ENCODE results near the gene EPHA2.
A peak's percentile ranks its signal among the peaks of the same experiment; 100 is the strongest.
"Not testable (repeated sequence)": the region's sequence is repeated elsewhere in the genome, so short reads cannot be mapped to it uniquely, and the experiment has no call there.

The EPHA2 gene

GRCh38 chr1:16166117-16166516 is 10.2 kb upstream of the EPHA2 start:
- H3K9me3 Mint-ChIP-seq: no peaks in the 10 kb centered on the region
- H3K27ac Mint-ChIP-seq: no peak overlapping the region
- peaks cover 16% of the 10 kb centered on the region for H3K4me1 Mint-ChIP-seq (ENCODE audit: low read depth)
- peaks cover 2% of the 10 kb centered on the region for H3K36me3 Mint-ChIP-seq (ENCODE audit: low read depth)
- H3K27me3 Mint-ChIP-seq (ENCODE audit: low read depth): peaks cover 55% of the 10 kb centered on the region
- H3K4me3 Mint-ChIP-seq: peak overlapping the region; percentile 3

DNA sequence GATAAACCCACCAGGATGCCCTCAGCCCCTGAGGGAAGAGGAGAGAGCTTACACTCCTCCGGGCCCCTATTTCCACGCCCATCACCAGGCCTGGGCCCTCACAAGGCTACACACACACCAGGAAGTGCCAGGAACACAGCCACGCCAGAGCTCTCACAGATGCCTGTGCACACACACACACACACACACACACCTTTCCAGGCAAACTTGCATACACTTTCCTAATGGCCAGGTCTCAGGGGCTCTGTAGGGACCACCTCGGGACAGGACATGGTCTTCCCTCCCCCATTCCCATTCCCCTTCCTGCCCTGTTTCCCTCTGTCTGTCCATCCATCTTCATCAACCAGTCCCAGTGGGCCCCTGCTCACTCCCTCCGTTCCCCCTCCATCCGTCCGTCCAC is 9.7 kb upstream of the EPHA2 start:
- no peak overlapping the region for H3K4me3 Mint-ChIP-seq
- peaks cover 16% of the 10 kb centered on the region for H3K4me1 Mint-ChIP-seq (ENCODE audit: low read depth)
- H3K27me3 Mint-ChIP-seq (ENCODE audit: low read depth): peaks cover 52% of the 10 kb centered on the region
- peaks cover 2% of the 10 kb centered on the region for H3K36me3 Mint-ChIP-seq (ENCODE audit: low read depth)
- no peaks in the 10 kb centered on the region for H3K9me3 Mint-ChIP-seq
- peak overlapping the region; percentile 37 for H3K27ac Mint-ChIP-seq

- peaks cover 48% of the 10 kb centered on the region for H3K27me3 Mint-ChIP-seq (ENCODE audit: low read depth)
- peaks cover 16% of the 10 kb centered on the region for H3K4me1 Mint-ChIP-seq (ENCODE audit: low read depth)
These were observed 9.2 kb upstream of the EPHA2 start for GRCh38 chr1:16165073-16165364.

GRCh38 chr1:16164213-16165072 is 8.6 kb upstream of the EPHA2 start:
- no peaks in the 10 kb centered on the region for H3K9me3 Mint-ChIP-seq
- peaks cover 46% of the 10 kb centered on the region for H3K27me3 Mint-ChIP-seq (ENCODE audit: low read depth)
- peaks cover 16% of the 10 kb centered on the region for H3K4me1 Mint-ChIP-seq (ENCODE audit: low read depth)
- H3K27ac Mint-ChIP-seq: no peak overlapping the region
- H3K36me3 Mint-ChIP-seq (ENCODE audit: low read depth): peaks cover 2% of the 10 kb centered on the region
- no peak overlapping the region for H3K4me3 Mint-ChIP-seq

More at GRCh38 chr1:16165073-16165364, 9.2 kb upstream of the EPHA2 start:
- H3K9me3 Mint-ChIP-seq: no peaks in the 10 kb centered on the region
- H3K36me3 Mint-ChIP-seq (ENCODE audit: low read depth): peaks cover 2% of the 10 kb centered on the region
- H3K4me3 Mint-ChIP-seq: no peak overlapping the region
- H3K27ac Mint-ChIP-seq: no peak overlapping the region

DNA sequence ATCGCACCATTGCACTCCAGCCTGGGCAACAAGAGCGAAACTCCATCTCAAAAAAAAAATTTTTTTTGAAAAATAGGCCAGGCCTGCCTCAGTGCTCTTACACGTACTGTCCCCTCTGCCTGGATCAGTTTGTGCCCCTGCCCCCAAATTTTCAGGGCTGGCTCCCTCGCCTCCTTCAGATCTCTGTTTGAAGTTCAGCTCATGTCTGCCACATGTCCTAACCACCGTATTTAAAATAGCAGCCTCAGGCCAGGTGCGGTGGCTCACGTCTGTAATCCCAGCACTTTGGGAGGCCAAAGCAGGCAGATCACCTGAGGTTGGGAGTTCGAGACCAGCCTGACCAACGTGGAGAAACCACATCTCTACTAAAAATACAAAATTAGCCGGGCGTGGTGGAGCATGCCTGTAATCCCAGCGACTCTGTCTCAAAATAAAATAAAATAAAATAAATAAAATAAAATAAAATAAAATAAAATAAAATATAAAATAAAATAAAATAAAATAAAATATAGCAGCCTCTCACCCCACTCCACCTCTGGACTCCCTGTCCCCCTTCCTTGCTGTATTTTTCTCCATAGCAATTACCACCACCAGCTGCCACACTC is 7.8 kb upstream of the EPHA2 start:
- not testable (repeated sequence) for H3K27ac Mint-ChIP-seq; H3K36me3 Mint-ChIP-seq (ENCODE audit: low read depth); H3K9me3 Mint-ChIP-seq
- Mint-ChIP-seq H3K4me1 (ENCODE audit: low read depth) (peaks cover 16% of the 10 kb centered on the region), H3K27me3 (ENCODE audit: low read depth) (peaks cover 43% of the 10 kb centered on the region), H3K4me3 (peak overlapping the region; percentile 25)

- H3K27me3 Mint-ChIP-seq (ENCODE audit: low read depth): peaks cover 51% of the 10 kb centered on the region
- H3K27ac Mint-ChIP-seq: peak overlapping the region; percentile 47
- H3K4me3 Mint-ChIP-seq: peak overlapping the region; percentile 72
- H3K36me3 Mint-ChIP-seq (ENCODE audit: low read depth): peaks cover 2% of the 10 kb centered on the region
- peaks cover 20% of the 10 kb centered on the region for H3K4me1 Mint-ChIP-seq (ENCODE audit: low read depth)
- H3K9me3 Mint-ChIP-seq: no peaks in the 10 kb centered on the region
These were observed 6.4 kb upstream of the EPHA2 start for GRCh38 chr1:16162163-16162822.

- Mint-ChIP-seq H3K27me3 (ENCODE audit: low read depth) (peaks cover 57% of the 10 kb centered on the region), H3K9me3 (no peaks in the 10 kb centered on the region), H3K4me1 (ENCODE audit: low read depth) (peaks cover 23% of the 10 kb centered on the region), H3K36me3 (ENCODE audit: low read depth) (peaks cover 2% of the 10 kb centered on the region), H3K27ac (peak overlapping the region; percentile 47), H3K4me3 (peak overlapping the region; percentile 48)
These were observed 5.8 kb upstream of the EPHA2 start for GRCh38 chr1:16161717-16162116.

DNA sequence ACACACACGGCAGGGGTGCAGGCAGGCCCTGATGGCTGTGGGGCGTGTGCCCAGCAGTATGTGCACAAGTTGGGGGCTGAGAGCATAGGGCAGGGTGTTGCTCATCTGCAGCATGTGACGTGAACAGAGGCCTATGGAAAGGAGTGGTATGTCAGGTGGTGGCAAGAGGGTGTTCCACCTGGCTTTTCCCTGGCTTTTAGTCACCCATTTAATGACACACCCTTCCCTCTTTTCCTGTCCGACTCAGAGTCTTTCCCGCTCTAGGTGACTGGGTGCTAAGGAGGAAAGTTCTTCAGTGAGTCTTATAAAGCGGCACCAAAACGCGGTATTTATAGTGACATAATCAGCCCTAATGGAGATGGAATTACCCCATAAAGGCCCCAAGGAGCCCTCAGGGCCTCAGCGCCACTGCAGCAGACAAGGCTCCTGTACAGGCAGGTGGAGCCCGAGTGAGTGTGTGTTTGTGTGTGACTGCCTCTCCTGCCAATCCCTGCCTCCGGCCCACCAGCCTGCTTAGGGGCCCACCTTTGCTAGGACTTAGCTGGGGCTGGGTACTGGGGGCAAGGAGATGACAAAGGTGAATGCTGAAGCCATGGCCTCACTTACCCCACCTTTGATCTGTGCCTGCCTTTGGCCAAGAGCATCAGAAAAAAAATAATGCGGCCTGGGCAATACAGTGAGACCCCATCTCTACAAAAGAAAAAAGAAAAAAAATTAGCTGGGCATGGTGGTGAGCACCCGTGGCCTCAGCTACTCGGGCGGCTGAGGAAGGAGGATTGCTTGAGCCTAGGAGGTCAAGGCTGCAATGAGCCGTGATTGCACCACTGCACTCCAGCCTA is 3.3 kb upstream of the EPHA2 start:
- H3K4me3 Mint-ChIP-seq: no peak overlapping the region

GRCh38 chr1:16158025-16158424 is 2.2 kb upstream of the EPHA2 start:
- Mint-ChIP-seq H3K9me3 (no peaks in the 10 kb centered on the region), H3K36me3 (ENCODE audit: low read depth) (peaks cover 2% of the 10 kb centered on the region), H3K4me3 (no peak overlapping the region), H3K27me3 (ENCODE audit: low read depth) (peaks cover 66% of the 10 kb centered on the region), H3K27ac (no peak overlapping the region), H3K4me1 (ENCODE audit: low read depth) (peaks cover 22% of the 10 kb centered on the region)

More for the DNA sequence above, 3.3 kb upstream of the EPHA2 start:
- H3K4me1 Mint-ChIP-seq (ENCODE audit: low read depth): peaks cover 22% of the 10 kb centered on the region
- no peaks in the 10 kb centered on the region for H3K9me3 Mint-ChIP-seq
- H3K36me3 Mint-ChIP-seq (ENCODE audit: low read depth): peaks cover 2% of the 10 kb centered on the region
- no peak overlapping the region for H3K27ac Mint-ChIP-seq
- H3K27me3 Mint-ChIP-seq (ENCODE audit: low read depth): peaks cover 61% of the 10 kb centered on the region

- peaks cover under 1% of the 10 kb centered on the region for H3K36me3 Mint-ChIP-seq (ENCODE audit: low read depth)
- no peak overlapping the region for H3K27ac Mint-ChIP-seq
- H3K27me3 Mint-ChIP-seq (ENCODE audit: low read depth): peaks cover 65% of the 10 kb centered on the region
- H3K4me3 Mint-ChIP-seq: no peak overlapping the region
- no peaks in the 10 kb centered on the region for H3K9me3 Mint-ChIP-seq
- H3K4me1 Mint-ChIP-seq (ENCODE audit: low read depth): peaks cover 19% of the 10 kb centered on the region
These were observed 1.1 kb upstream of the EPHA2 start for GRCh38 chr1:16156848-16157495.

DNA sequence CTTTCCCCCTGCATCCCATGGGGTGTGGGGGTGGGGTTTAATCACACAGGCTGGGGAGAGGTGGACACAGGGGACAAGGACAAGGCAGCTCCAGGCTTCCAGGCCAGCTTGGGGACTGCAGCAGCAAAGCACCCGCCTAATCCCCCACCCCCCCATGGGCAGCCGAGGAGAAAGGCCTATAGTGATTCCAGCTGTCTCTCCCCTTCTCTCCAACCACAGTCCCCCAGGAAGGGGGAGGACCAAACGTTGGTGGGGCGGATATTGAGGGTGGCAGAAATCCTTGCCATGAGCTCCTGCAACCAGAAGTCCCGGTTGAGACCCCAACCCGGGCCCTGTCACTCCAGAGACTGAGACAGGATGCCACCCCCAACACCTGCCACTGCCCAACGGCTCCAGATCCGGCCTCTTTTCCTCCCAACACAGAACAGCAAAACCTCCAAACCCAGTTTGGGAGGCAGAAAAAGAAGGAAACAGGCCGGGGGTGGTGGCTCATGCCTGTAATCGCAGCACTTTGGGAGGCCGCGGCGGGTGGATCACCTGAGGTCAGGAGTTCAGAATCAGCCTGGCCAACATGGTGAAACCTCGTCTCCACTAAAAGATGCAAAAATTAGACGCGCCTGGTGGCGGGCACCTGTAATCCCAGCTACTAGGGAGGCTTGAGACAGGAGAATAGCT is 1.7 kb downstream of the EPHA2 start:
- Mint-ChIP-seq H3K4me1 (ENCODE audit: low read depth) (peaks cover 14% of the 10 kb centered on the region), H3K4me3 (no peak overlapping the region), H3K27ac (no peak overlapping the region), H3K9me3 (no peaks in the 10 kb centered on the region), H3K27me3 (ENCODE audit: low read depth) (peaks cover 53% of the 10 kb centered on the region), H3K36me3 (ENCODE audit: low read depth) (no peaks in the 10 kb centered on the region)

DNA sequence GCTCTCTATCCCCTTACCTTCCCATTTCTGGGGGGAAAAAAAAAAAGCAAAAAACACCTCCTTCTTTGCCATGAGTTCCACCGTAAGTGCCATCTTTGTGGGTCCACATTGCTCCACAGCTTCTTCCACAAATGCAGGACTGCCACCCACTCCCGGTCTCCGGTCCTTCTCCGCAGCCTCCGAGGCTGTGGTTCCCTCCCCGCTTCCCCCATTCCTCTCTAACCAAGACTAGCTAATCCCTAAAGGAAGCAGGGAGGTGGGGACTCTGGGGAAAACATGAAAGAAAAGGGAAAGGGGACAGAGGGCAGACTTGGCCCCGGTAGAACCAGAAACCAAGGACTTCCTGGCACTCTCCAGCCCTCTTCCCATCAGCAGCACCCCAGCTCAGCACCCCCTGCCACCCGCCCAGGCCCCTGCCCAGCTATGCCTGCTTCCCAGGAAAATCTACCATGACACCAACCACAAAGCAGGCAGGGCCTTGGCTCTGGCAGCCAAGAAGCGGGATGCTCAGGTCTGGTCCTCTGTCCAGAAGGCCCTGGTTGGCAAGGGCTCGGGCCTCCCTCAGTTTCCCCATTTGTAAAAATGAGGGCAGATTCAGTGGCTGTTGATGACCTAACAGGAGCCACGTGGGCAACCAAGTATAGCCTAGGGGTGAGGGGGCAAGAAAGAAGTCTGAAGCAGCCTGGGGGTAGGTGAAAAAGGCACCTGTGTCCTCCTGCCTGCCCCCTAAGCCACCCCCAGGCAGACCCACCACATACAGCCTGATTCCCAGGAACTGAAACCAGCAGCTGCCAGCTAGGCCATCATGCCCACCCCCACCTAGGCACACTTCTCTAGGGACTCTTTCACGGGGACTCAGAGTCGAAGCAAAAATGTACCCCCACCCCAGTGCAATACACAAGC is 2.5 kb downstream of the EPHA2 start:
- Mint-ChIP-seq H3K4me3 (no peak overlapping the region), H3K27me3 (ENCODE audit: low read depth) (peaks cover 49% of the 10 kb centered on the region), H3K9me3 (no peaks in the 10 kb centered on the region), H3K36me3 (ENCODE audit: low read depth) (no peaks in the 10 kb centered on the region), H3K27ac (no peak overlapping the region), H3K4me1 (ENCODE audit: low read depth) (peaks cover 14% of the 10 kb centered on the region)
